Panc1 (cell line): ENCODE measurements around the gene PCDHA7. TPM values are rescaled to one million over a fixed set of nuclear protein-coding genes. Genes with fewer than 3 reads are reported as not detected.

Experiments used
- ATAC-seq: fragments of 200-7000 bp; cut with Tn5 transposase; 2 replicates; pipeline ENCODE4 v1.9.1; 2020; ENCODE audit warnings: mild to moderate bottlenecking, moderate library complexity
- BruUV-seq: library from RNA; stranded (reverse); fragments of 400-500 nt; replicated peaks from 2 replicates; lab custom pipeline; 2021; lab: Mats Ljungman, UMichigan
- CTCF ChIA-PET: fragments of 300-600 bp; sonication (Branson Sonifier 250); formaldehyde crosslinking; loops from one replicate; lab custom pipeline; 2022; ENCODE audit warnings: antibody characterized with exemption; lab: Charles Lee
- POLR2A ChIA-PET: fragments of 300-600 bp; sonication (Branson Sonifier 250); formaldehyde crosslinking; loops from one replicate; lab custom pipeline; 2022; ENCODE audit warnings: antibody characterized with exemption; lab: Charles Lee
- DNase-seq: peaks from one replicate; pipeline ENCODE4 v3.0.0-alpha.2; 2010; ENCODE audit warnings: low read depth, low spot score
- H3K27ac ChIP-seq: 2 replicates; pipeline ENCODE4 v1.5.1; 2011; ENCODE audit warnings: mild to moderate bottlenecking, low read length, inconsistent platforms
- H3K27me3 ChIP-seq: fragments of 200-500 bp; sonication (Bioruptor generic); 2 replicates; pipeline ENCODE4 v1.6.0; 2014; ENCODE audit warnings: low read length, inconsistent platforms; ENCODE audit not compliant: control insufficient read depth, insufficient read depth
- H3K36me3 ChIP-seq: fragments of 200-500 bp; sonication (Bioruptor generic); 2 replicates; pipeline ENCODE4 v1.5.1; 2014; ENCODE audit warnings: inconsistent platforms, mild to moderate bottlenecking, low read length, moderate library complexity; ENCODE audit not compliant: control insufficient read depth, insufficient read depth
- H3K4me1 ChIP-seq: 2 replicates; pipeline ENCODE4 v1.5.1; 2011; ENCODE audit warnings: inconsistent platforms, mild to moderate bottlenecking, low read length, moderate library complexity; ENCODE audit not compliant: control insufficient read depth, insufficient read depth
- H3K4me3 ChIP-seq, 2 experiments: 2 replicates each; pipeline ENCODE4 v1.5.1; 2011 to 2012; ENCODE audit warnings: low read depth in 2 of 2, low read length in 2 of 2, mild to moderate bottlenecking in 2 of 2, inconsistent platforms in 1 of 2, moderate library complexity in 1 of 2
- H3K9me3 ChIP-seq: fragments of 200-500 bp; sonication (Bioruptor generic); 2 replicates; pipeline ENCODE4 v1.5.1; 2014; ENCODE audit warnings: low read depth, mild to moderate bottlenecking, inconsistent platforms, low read length, moderate library complexity; ENCODE audit not compliant: control insufficient read depth, insufficient read depth
- CTCF ChIP-seq: fragments of 450-650 bp; IDR thresholded peaks from 2 replicates; pipeline ENCODE4 v1.5.1; 2017; ENCODE audit warnings: mild to moderate bottlenecking
- POLR2AphosphoS5 ChIP-seq: IDR thresholded peaks from 2 replicates; pipeline ENCODE4 v1.6.1; 2012; ENCODE audit warnings: mild to moderate bottlenecking, low read depth, low read length, moderate library complexity
- REST ChIP-seq, 2 experiments: IDR thresholded peaks; 2 replicates each; pipeline ENCODE4 v1.6.1; 2011 to 2012; ENCODE audit warnings: low read depth in 2 of 2, control low read depth in 1 of 2, low read length in 1 of 2, mild to moderate bottlenecking in 1 of 2, moderate library complexity in 1 of 2; ENCODE audit not compliant: insufficient read depth in 1 of 2
- SIN3A ChIP-seq: IDR thresholded peaks from 2 replicates; pipeline ENCODE4 v1.6.1; 2012; ENCODE audit warnings: low read depth, mild to moderate bottlenecking, low read length, moderate library complexity, borderline replicate concordance; ENCODE audit not compliant: insufficient read depth
- TCF7L2 ChIP-seq: IDR thresholded peaks from 2 replicates; pipeline ENCODE4 v1.6.1; 2011; ENCODE audit warnings: mild to moderate bottlenecking, low read depth, low read length, inconsistent platforms
- in situ Hi-C: cut with HindIII; loops from 2 replicates; pipeline ENCODE4 v1.10.0; 2016; ENCODE audit warnings: low sequenced_read_pairs, low pct_unique_long_range_greater_than_20kb
- intact Hi-C: fragments of 100-400 bp; cut with micrococcal nuclease; formaldehyde crosslinking; loops from one replicate; pipeline ENCODE4 v1.10.0; 2022; ENCODE audit not compliant: unreplicated experiment
- total RNA-seq: library from RNA; stranded (reverse); gene quantifications from one replicate; pipeline ENCODE4 v1.2.1, GENCODE V29; 2021; ENCODE audit not compliant: unreplicated experiment

PCDHA7 gene
- total RNA-seq, 1 experiment from 2014 or later: 0.15 TPM

- Histone ChIP-seq H3K4me3 (no peak overlapping the region), H3K36me3 (no peaks in the 10 kb centered on the region), H3K4me1 (no peaks in the 10 kb centered on the region), H3K27me3 (no peaks in the 10 kb centered on the region), H3K27ac (no peak overlapping the region), H3K9me3 (no peaks in the 10 kb centered on the region)
- intact Hi-C loops: no loop called here
- TF ChIP-seq TCF7L2 (no peak), POLR2AphosphoS5 (no peak), CTCF (peak; percentile 2; the same call in 1 of the 2 replicates), SIN3A (no peak), REST (IDR thresholded peaks at IDR 0.05; ENCODE audit: insufficient read depth in 1 of 2, low read depth in 2 of 2, low read length in 1 of 2) (no peak)
- ATAC-seq (no peak), DNase-seq (no peak)
- ChIA-PET POLR2A (interaction anchor here (0.7 kb wide), 1 partner anchor 182 kb away, joined by 4 read pairs; the partner anchor contains the start of gene PCDHB1), CTCF (interaction anchor here (0.6 to 1.0 kb wide), 2 partner anchors 170 to 172 kb away, joined by 3 to 4 read pairs; no protein-coding TSS in a partner anchor)
- no TSS peak for BruUV-seq
- in situ Hi-C loops: no loop called here
Observed at GRCh38 chr5:140869555-140869886, 35.5 kb downstream of the PCDHA7 start.

- no peak overlapping the region for H3K4me3 ChIP-seq
- TF ChIP-seq SIN3A (no peak), CTCF (no peak), REST (IDR thresholded peaks at IDR 0.05; ENCODE audit: insufficient read depth in 1 of 2, low read depth in 2 of 2, low read length in 1 of 2) (0 out of 4 replicates have a peak, but pooled peaks of 1 of the 2 experiments have one; percentile 47), TCF7L2 (no peak), POLR2AphosphoS5 (no peak)
- POLR2A ChIA-PET: no interaction called here
- intact Hi-C loops (no loop called here), in situ Hi-C loops (no loop called here)
- H3K4me1 ChIP-seq: no peaks in the 10 kb centered on the region
- no peaks in the 10 kb centered on the region for H3K27me3 ChIP-seq
- BruUV-seq: no TSS peak
- DNase-seq (no peak), ATAC-seq (no peak)
- H3K27ac ChIP-seq: no peak overlapping the region
- CTCF ChIA-PET: interaction anchor here (0.6 kb wide), 1 partner anchor 171 kb away, joined by 3 read pairs; no protein-coding TSS in a partner anchor
- H3K36me3 ChIP-seq: no peaks in the 10 kb centered on the region
- no peaks in the 10 kb centered on the region for H3K9me3 ChIP-seq
Observed at GRCh38 chr5:140870221-140871201, 36.4 kb downstream of the PCDHA7 start.
